HepG2 (cell line): ENCODE measurements around the gene FAM222A. TPM values are rescaled to one million over a fixed set of nuclear protein-coding genes. Genes with fewer than 3 reads are reported as not detected.

Experiments used
- ATF4 ChIP-seq, 2 experiments: fragments of 450-650 bp in 1 of 2; sonication (generic) in 1 of 2; formaldehyde crosslinking; IDR thresholded peaks; 2 replicates each; pipeline versions ENCODE4 v1.5.0 to v1.8.0; 2020 to 2022; ENCODE audit warnings: mild to moderate bottlenecking in 1 of 2, missing genetic modification reagents in 1 of 2
- EHMT2 ChIP-seq: fragments of 200-600 bp; sonication (generic); IDR thresholded peaks from 2 replicates; pipeline ENCODE4 v1.7.0; 2017; ENCODE audit warnings: antibody characterized with exemption, low read depth, low read length, borderline replicate concordance
- GPN1 ChIP-seq: sonication (generic); formaldehyde crosslinking; IDR thresholded peaks from 2 replicates; pipeline ENCODE4 v1.5.1; 2020; ENCODE audit warnings: missing genetic modification reagents, borderline replicate concordance
- MAFG ChIP-seq: sonication (generic); formaldehyde crosslinking; IDR thresholded peaks from 2 replicates; pipeline ENCODE4 v1.5.1; 2020; ENCODE audit warnings: mild to moderate bottlenecking, missing genetic modification reagents
- MAX ChIP-seq: IDR thresholded peaks from 2 replicates; pipeline ENCODE4 v1.6.1; 2012; ENCODE audit warnings: inconsistent platforms
- MIER2 ChIP-seq: IDR thresholded peaks from 2 replicates; pipeline ENCODE4 v1.6.1; 2016; ENCODE audit warnings: missing biosample characterization, missing genetic modification reagents
- NONO ChIP-seq, 2 experiments: fragments of 450-650 bp in 1 of 2; sonication (generic) in 1 of 2; formaldehyde crosslinking in 1 of 2; IDR thresholded peaks in 1 of 2; conservative IDR thresholded peaks in 1 of 2; 2 replicates each; pipeline versions ENCODE4 v1.6.1 to v1.8.0; 2017 to 2022; ENCODE audit warnings: mild to moderate bottlenecking in 1 of 2, missing genetic modification reagents in 1 of 2, moderate library complexity in 1 of 2
- PBX2 ChIP-seq: IDR thresholded peaks from 2 replicates; pipeline ENCODE4 v1.6.1; 2016; ENCODE audit warnings: control low read depth
- RBM39 ChIP-seq: fragments of 200-400 bp; formaldehyde crosslinking; IDR thresholded peaks from one replicate; pipeline ENCODE4 v1.6.1; 2018; ENCODE audit warnings: antibody characterized with exemption, mild to moderate bottlenecking, low read depth, low read length; ENCODE audit not compliant: poor library complexity, severe bottlenecking
- RFX1 ChIP-seq: fragments of 450-650 bp; IDR thresholded peaks from 2 replicates; pipeline ENCODE4 v1.6.1; 2017
- SOX13 ChIP-seq, 3 experiments: fragments of 450-650 bp in 1 of 3; sonication (generic) in 1 of 3; formaldehyde crosslinking in 1 of 3; IDR thresholded peaks in 2 of 3; conservative IDR thresholded peaks in 1 of 3; 2 replicates each; pipeline versions ENCODE4 v1.5.0 to v1.6.1; 2016 to 2020; ENCODE audit warnings: antibody characterized with exemption in 1 of 3, mild to moderate bottlenecking in 1 of 3, missing compliant biosample characterization in 1 of 3, missing genetic modification reagents in 1 of 3, moderate library complexity in 1 of 3
- TRIM22 ChIP-seq: fragments of 450-650 bp; IDR thresholded peaks from 2 replicates; pipeline ENCODE4 v1.6.1; 2017
- XBP1 ChIP-seq: sonication (generic); formaldehyde crosslinking; IDR thresholded peaks from 2 replicates; pipeline ENCODE4 v1.5.0; 2020; ENCODE audit warnings: missing genetic modification reagents
- ZFP36 ChIP-seq: fragments of 150-350 bp; IDR thresholded peaks from 2 replicates; pipeline ENCODE4 v1.6.1; 2018; ENCODE audit warnings: borderline replicate concordance, low read length, low read depth; ENCODE audit not compliant: partially characterized antibody
- ZFYVE20 ChIP-seq: sonication (generic); formaldehyde crosslinking; IDR thresholded peaks from 2 replicates; pipeline ENCODE4 v1.8.0; 2023; ENCODE audit warnings: low read depth, mild to moderate bottlenecking, moderate library complexity, missing genetic modification reagents, borderline replicate concordance
- ZNF331 ChIP-seq: sonication (generic); formaldehyde crosslinking; IDR thresholded peaks from 2 replicates; pipeline ENCODE4 v1.4.0; 2020; ENCODE audit warnings: missing genetic modification reagents
- polyA plus RNA-seq, 8 experiments: library from polyadenylated mRNA; depleted of rRNA in 3 of 8; stranded (reverse) in 7 of 8; unstranded in 1 of 8; fragments of >200 nt; fragmentation: Illumina TruSeq in 4 of 8; extraction: Trizol in 4 of 8; gene quantifications; 2 replicates each; pipeline versions ENCODE4 v1.2.1 to v1.2.3, GENCODE V29; 2011 to 2016; ENCODE audit warnings: low read depth in 4 of 8, missing spikeins in 1 of 8, mixed read lengths in 1 of 8; ENCODE audit not compliant: insufficient read depth in 1 of 8
- total RNA-seq, 5 experiments: library from RNA; depleted of rRNA; stranded (reverse); fragments of >200 nt; fragmentation: Illumina TruSeq; extraction: Trizol; gene quantifications; 2 replicates each; pipeline ENCODE4 v1.2.3, GENCODE V29; 2016; ENCODE audit warnings: low read depth in 1 of 5

Gene FAM222A
- total and polyA plus RNA-seq, 2 of the 13 experiments (the other 11 are each of a cell fraction or from before 2014, with no cell fraction given), result 2.7 to 9.6 TPM

GRCh38 chr12:109706747-109707469 lies 6.7 kb upstream of the FAM222A start (continued):
- no peak for TF ChIP-seq SOX13 (IDR thresholded peaks at IDR 0.05)
- peak in 1 of 2 experiments; percentile 70; a peak in 2 of 4 replicates for TF ChIP-seq SOX13 (CRISPR knock-in tag; conservative IDR thresholded peaks at IDR 0.05 in 1 of 2, IDR thresholded peaks at IDR 0.05 in 1 of 2)
- TF ChIP-seq XBP1 (CRISPR knock-in tag), result no peak
- TF ChIP-seq RFX1, result peak; percentile 83
- no peak for TF ChIP-seq ATF4 (CRISPR knock-in tag; IDR thresholded peaks at IDR 0.05)
- no peak for TF ChIP-seq ZFP36
- TF ChIP-seq PBX2 (CRISPR knock-in tag), result 0 out of 2 replicates have a peak, but pooled peaks have one; percentile 27
- TF ChIP-seq MIER2 (CRISPR knock-in tag), result 0 out of 2 replicates have a peak, but pooled peaks have one; percentile 37
- TF ChIP-seq NONO (IDR thresholded peaks at IDR 0.05), result no peak
- TF ChIP-seq NONO (CRISPR knock-in tag; conservative IDR thresholded peaks at IDR 0.05), result peak; percentile 65
- no peak for TF ChIP-seq ZFYVE20
- TF ChIP-seq RBM39, result no peak
- TF ChIP-seq TRIM22, result no peak
- TF ChIP-seq GPN1 (CRISPR knock-in tag), result no peak
- peak; percentile 83; the same call in 1 of the 2 replicates for TF ChIP-seq EHMT2
- TF ChIP-seq MAFG (CRISPR knock-in tag), result no peak
- peak; percentile 61; the same call in 1 of the 2 replicates for TF ChIP-seq ZNF331
- TF ChIP-seq MAX, result peak; percentile 66
